HL-60/S4 (cell line): ENCODE measurements around the gene SLC27A6.
"Not testable (repeated sequence)": the region's sequence is repeated elsewhere in the genome, so short reads cannot be mapped to it uniquely, and the experiment has no call there.

Experiments
- in situ Hi-C: fragments of 300-500 bp; cut with MboI; formaldehyde crosslinking; loops from 2 replicates; pipeline ENCODE4 v1.14.3; 2022; ENCODE audit warnings: low sequenced_read_pairs

The SLC27A6 gene

DNA sequence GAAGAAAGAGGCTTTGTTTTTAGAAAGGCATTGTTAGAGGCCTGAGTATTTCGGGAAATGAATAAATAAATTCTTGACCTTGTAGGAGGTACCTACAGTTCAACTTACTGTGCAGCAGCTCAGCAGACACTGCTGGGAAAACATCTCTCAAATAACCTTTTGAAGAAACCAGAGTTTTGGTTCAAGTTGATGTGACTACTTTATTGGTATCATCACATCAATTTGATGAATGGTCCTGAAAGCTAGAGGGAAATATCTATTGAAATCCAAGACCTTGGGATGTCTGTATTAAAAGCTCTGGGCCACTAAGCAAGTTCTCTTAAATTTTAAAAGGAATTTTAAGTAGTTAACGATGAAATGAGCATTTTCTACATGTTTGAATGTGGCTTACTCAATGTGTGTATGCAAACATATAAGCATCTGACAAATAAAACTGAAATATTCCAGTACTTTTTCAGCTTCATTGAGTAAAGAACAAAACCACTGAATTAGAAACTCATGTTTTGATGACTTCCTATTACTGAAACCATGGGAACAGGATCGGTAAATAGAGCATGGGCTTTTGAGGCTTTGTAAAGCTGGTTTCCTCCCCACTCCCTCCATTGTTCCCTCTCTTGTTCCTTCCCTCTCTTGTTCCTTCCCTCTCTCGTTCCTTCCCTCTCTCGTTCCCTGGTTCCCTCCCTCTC, 36.7 kb downstream of the SLC27A6 start:
- in situ Hi-C loops = no loop called here

DNA sequence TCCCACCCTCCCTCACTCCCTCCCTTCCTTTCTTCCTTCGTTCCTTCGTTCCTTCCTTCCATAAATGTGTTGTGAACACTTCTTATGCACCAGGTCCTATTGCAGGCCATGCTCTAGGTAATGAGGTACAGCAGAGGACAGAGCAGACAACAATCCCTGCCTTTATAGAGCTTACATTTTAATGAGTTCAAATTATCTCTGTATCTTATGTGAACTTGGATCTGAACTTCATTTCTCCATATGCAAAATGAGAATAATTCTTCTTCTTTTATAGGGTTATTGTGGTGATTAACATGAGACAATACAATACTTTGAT, 37.2 kb downstream of the SLC27A6 start:
- in situ Hi-C loops = no loop called here

DNA sequence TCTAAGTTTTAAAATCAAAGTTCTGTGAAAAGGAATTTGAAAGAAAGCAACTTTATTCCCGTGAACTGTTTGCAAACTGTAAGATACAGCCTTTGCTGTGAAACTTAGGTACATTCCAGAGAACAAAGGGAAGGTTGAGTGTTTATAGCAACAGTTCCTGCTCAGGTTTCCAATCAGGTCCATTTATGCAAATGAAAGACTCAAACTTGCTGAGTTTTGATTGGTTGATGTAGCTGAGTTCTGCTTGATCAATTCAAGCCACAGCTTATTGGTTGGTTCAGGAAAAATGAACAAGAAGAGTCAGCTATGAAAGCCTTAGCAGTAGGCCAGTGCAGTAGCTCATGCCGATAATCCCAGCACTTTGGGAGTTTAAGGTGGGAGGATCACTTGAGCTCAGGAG, 37.9 kb downstream of the SLC27A6 start:
- in situ Hi-C loops = no loop called here

DNA sequence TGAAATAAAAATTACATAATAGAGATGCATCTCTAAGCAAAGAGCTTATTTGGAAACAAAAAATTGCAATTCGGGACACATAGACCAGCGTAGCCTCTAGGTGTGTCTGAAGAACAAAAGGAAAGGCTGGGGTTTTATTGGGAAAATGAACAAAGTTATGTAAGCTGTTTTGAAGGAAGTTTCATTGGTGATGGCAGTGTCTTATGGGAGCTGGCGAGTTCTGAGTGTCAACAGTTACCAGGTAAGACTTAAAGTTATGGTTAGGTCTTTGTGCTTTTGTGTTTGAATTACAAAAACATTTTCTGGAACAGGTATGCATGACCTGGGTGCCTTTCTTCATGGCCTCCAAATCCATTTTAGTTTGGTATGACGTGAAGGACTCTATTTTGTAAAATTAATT, 48.9 kb downstream of the SLC27A6 start:
- in situ Hi-C loops = no loop called here

DNA sequence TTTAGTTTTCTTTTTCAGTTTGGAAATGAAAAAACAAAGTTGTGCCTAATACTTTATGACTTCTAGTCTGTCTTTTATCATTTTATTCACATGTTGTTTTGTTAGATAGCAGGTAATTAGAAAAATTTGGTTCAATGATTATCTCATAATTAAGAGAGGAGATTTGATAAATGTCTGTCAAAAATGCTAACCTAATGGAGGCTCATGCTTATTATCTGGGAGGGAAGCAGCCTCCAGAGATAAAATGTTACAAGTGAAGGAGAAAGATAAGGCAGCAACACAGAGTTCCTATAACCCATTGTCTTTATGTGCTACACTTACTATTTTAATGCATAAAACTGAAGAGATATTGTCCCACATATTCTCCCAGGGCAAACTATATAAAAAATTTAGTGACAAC, 53.5 kb downstream of the SLC27A6 start:
- in situ Hi-C loops = no loop called here

DNA sequence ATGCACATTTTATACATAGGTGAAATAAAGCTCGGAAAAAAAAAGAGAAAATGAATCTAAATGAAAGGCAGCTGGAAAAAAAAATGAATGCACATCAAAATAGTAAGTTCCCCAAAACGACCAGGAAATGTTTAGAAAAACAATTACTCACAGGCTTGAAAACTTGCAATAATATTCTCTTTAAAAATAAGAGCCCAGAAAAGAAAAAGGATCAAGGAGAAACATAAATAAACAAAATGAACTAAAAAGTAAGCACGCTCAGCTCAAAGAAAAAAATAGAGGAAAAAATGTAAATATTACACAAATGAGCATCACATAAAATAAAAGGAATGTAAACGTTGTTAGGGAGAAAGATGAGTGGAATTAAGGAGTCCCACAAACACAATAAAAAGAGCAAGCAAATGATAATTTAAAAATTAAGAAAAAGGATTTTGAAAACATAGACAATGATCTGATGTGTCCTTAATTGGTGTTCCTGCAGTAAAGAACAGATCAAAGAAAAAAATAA, 54.2 kb downstream of the SLC27A6 start:
- in situ Hi-C loops = no loop called here

DNA sequence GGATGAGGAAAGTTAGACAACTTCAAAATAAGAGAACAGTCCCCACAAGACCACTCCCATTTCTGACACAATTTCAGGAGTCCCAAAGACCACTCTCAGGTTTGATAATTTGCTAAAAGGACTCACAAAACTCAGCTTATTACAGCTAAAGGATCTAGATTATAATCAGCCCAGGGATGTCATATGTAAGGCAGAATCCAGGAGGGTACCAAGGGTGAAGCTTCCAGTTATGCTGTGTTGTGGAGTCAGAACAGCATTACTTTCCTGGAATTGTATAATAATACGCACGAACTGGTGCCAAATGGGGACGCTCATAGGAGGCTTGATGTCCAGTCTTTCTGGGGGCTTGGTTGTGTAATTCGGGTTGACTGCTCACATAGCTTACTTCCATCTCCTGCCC, 55.4 kb downstream of the SLC27A6 start:
- in situ Hi-C loops = no loop called here

DNA sequence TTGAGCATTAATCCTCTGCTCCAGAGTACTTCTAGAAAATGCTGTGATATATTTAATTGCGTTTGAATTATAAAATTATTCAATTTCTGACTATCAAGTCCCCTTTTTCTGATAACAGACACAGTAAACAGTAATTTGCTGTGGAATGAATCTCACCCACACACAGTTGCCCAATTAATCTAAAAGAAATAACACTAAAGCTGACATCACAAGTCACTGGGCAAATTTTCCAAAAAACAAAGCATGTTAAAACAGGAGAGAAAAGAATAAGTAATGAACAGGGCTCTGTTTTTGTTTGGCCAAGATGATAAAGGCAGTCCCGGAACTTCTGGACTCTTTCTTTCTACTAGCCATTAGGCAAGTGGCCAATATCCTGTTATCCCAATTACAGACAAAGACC, 56.5 kb downstream of the SLC27A6 start:
- in situ Hi-C loops = no loop called here

DNA sequence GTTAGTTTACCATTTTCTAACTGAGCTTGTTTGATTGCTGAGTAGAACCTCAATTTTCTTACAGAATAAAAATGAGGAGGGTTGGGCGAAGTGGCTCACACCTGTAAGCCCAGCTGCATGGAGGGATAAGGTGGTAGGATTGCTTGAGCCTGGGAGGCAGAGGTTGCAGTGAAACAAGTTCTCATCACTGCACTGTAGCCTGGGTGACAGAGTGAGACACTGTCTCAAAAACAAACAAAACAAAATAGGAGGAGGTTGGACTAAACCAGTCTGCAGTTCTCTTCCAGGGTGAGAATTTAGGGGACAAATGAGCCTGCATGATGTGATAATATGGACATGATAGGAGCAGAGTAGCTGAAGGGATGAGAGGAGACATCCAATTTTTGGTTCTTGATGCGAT, 57.3 kb downstream of the SLC27A6 start:
- in situ Hi-C loops = no loop called here

DNA sequence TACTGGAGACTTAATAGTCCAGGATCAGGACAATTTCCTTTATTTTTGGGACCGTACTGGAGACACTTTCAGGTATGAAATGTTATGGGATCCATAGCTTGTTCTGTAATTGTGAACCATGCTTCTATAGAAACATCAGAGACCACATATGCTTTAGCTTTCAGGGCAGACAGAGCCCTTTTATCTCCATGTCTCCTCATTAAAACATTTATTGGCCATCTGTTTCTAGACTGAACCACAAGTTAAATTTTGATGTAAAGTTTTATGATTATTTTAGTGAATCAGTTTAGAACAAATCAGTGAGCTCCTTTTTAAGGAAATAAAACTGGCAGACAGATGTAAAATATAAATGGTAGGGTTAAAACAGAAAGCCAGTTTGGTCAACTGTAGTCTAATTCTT, 62.0 kb downstream of the SLC27A6 start:
- in situ Hi-C loops = no loop called here

DNA sequence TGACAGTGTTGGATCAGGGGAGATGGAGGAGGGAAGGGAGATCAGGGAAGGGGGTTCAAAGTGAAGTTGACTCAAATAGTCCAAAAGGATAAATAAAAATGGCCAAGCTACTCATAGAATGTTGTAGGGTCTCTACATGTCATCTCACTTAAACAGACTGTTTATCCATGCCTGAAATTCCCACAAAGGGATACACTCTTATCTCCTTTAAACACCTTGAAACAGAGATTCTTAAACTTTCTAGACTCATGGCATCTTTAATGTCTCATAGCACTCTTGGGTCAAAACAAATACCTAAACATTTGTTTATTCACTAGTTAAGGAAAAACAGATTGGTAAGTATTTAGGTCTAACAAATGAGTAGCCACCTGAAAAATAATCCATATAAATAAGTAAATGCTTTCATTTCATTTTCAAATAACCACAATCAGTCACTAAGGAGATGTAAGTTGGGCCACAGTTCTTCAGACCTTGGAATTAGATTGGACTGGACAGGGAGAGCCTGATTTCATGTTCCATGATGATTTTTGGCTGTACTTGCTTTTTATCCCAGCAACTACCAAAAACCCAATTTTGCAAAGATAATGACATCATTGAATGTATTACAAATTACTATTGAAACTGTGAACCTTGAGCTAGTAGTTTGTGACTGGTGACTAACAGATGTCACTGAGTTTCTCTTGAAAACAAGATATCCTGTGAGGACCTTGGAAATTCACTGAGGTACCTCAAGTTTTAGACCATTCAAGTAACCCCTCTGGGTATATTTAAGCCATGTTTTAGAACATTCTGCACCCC, 66.8 kb downstream of the SLC27A6 start:
- in situ Hi-C loops = no loop called here

DNA sequence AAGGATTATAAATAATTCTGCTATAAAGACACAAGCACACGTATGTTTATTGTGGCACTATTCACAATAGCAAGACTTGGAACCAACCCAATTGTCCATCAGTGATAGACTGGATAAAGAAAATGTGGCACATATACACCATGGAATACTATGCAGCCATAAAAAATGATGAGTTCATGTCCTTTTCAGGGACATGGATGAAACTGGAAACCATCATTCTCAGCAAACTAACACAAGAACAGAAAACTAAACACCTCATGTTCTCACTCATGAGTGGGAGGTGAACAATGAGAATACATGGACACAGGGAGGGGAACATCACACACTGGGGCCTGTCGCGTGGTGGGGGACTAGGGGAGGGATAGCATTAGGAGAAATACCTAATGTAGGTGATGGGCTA, 71.0 kb downstream of the SLC27A6 start:
- in situ Hi-C loops = not testable (repeated sequence)

DNA sequence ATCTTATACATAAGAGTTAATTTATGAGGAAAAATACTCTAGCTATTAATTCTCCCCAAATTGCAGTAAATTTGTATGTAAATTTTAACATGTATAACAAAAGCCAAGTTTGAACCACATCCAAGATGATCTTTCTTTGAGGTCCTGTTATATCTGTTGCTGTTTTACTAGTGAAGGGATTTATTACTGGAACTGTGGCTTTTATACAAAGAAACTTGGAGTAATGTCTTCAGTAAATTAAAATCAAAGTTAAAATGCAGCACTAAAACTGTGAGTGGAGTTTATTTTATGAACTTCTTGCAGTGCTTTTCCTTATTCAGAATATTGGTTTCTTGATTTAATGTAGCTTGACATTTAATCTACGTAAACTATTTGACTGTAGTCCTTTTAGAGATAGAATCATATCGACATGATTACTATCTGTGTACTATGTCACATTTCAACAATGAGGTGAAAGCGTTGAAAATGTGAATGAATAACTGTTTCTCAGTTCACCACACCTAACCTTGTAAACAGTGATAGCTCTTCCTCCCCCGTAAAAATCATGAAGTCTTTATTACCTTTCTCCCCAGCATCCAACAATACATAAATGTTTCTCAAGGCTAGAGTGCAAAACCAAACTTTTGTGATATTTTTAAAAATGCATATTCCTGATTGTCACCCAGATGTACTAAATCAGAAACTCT, 76.1 kb downstream of the SLC27A6 start:
- in situ Hi-C loops = no loop called here

DNA sequence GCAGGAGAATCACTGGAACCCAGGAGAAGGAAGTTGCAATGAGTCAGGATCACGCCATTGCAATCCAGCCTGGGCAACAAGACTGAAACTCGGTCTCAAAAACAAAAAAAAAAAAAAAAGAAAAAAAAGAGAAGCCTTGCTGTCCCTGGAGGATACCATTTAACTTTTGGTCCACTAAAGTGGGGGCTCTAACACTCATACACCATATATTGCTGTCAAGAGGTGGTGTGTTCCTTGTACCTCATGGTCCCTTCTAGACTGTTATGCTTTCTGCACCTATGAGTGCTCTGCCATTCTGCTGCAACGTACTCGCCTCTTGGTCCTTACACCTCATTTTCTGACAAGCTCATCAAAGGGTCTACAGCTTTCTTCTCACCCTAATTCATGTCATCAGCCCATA, 77.0 kb downstream of the SLC27A6 start:
- in situ Hi-C loops = no loop called here

DNA sequence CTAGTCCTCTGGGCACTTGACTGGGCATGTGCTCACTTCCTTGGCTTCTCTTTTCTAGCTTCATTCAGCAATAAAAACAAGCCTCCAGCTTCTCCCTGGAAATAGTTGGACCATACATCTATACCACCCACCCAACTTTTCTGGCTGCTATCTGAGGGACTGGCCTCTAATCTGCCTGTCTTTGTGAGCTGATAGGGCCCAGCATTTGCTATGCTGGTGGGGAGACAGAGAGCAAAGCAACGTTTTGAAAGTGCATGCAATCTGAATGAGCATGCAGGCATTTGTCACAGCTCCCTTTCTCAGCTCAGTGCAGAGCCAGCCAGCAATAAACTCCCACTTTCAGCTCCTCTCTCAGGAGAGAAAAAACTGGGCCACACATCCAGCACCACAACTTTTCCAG, 78.6 kb downstream of the SLC27A6 start:
- in situ Hi-C loops = no loop called here

DNA sequence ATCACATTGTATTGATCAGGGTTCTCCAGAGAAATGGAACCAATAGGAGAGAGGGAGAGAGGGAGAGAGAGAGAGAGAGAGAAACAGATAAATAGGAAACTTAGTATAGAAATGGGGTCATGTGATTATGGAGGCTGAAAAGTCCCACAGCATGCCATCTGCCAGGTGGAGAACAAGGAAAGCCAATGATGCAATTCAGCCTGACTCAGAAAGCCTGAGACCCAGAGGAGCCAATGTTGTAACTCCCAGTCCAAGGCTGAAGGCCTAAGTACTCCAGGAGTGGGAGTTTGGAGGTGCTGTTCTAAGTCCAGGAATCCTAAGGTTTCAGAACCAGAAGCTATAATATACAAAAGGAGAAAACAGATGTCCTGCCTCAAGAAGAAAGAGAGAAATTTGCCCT, 80.9 kb downstream of the SLC27A6 start:
- in situ Hi-C loops = no loop called here

DNA sequence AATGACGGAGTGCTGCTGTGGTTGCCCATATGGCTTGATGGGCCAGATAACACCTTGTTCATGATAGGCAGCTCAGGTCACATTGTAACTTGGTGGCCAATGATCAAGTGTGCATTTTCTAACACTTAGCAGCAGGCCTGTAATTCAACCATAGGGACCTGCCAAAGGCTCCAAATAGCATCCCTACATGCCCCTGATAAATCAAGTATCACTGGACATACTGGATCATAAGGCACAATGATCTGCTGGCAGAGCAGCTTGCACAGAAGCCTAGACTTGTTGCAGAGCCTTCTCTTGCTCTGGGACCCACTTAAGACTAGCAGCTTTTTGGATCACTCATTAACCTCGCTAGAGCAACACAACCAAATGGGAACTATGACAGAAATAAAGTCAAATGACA, 83.2 kb downstream of the SLC27A6 start:
- in situ Hi-C loops = no loop called here

DNA sequence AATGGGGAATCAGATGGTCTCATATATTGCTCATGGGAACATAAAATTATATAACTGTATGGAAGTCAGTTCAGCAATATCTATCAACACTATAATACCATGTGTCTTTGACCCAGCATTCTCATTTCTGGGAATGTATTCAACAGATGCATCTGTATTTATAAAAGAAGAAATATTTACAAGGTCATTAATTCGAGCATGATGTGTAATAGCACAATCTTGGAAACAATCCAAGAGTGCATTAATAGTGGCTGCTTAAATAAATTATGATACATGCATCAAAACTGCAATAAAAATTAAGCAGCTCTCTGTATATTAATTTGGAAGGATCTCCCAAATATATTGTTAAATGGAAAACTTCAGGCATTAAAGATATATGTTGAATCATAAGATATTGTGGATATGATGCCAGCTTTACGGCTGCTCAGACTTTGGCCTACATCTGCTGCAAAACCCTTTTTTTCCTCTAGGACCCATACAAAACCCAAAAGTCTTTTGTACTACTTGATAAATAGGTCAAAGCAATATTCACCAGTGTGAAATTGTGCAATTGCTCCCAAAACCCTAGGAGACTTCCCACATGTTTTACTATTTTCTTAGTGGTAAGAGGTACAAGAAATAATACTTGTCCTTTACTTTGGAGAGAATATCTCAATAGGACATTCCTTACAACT, 84.0 kb downstream of the SLC27A6 start:
- in situ Hi-C loops = no loop called here

DNA sequence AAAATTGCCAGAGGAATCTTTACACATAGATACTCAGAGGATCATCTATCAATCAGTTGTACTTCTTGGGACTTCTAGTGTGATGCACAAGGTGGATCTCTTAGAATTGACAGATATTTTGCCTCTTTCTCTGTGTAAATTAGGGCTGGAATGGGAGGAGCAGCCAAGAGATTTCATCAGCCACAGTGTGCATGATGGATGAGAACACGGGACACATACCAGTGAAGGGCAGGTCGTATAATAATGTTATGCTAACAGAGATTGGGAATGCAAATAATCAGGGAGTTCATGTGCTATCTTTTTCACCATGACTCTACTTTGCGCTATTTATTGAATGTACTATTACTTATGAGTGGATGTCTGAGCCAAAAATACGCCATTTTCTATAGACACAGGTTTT, 86.0 kb downstream of the SLC27A6 start:
- in situ Hi-C loops = no loop called here

DNA sequence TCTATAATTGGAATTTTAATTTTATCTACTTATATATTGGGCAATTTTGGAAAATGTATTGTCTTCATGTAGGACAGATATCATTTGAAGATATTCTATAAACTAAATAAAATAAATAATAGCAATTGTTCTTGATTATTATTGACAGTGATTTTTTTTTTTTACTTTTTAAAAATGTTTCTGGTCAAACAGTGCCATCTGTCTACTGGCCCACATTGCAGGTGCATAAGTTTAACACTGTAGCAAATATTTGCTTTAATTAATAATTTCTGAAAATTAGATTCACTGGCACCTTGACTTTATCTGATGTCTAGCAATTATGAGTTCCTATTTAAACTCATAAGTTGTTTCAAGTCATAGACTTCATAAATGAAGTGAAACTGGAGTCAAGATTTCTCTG, 88.2 kb downstream of the SLC27A6 start:
- in situ Hi-C loops = no loop called here

DNA sequence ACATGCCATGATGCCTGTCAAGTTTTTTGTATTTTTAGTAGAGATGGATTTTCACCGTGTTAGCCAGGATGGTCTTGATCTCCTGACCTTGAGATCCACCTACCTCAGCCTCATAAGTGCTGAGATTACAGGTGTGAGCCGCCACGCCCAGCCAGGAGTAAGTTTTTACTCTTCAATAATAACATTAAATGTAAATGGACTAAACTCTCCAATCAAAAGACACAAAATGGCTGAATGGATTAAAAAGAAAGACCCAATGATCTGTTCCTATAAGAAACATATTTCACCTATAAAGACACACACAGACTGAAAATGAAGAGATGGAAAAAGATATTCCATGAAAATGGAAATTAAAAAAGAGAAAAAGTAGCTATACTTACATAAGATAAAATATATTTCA, 92.0 kb downstream of the SLC27A6 start:
- in situ Hi-C loops = no loop called here

DNA sequence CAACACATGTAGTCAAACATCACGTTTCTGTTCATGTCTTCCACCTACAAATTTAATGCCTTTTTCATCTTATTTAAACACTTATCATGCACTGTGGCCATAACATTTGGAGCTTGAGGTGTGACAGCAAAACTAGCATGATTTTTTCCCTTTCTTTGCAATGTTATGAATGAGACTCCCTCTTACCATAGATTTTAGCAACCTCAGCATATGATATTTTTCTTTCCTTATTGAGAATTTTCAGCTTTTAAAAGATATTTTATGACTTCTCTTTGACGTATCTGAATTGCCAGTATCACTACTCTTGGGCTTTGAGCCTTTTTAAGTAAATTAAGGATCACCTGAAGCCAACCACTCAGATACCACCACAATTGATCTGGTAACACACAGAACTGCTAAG, 96.6 kb downstream of the SLC27A6 start:
- in situ Hi-C loops = no loop called here
